RCC 7860 (cell line): Measurements from ENCODE around the gene DNAH10.

Source experiments
- DNase-seq: peaks from one replicate; pipeline ENCODE4 v3.0.0-alpha.2; 2015; ENCODE audit warnings: low spot score
- FAIRE-seq: peaks from 2 replicates; lab custom pipeline; 2012; peaks lifted over from hg19 to GRCh38; lab: Jason Lieb, UNC

DNAH10 gene

DNA sequence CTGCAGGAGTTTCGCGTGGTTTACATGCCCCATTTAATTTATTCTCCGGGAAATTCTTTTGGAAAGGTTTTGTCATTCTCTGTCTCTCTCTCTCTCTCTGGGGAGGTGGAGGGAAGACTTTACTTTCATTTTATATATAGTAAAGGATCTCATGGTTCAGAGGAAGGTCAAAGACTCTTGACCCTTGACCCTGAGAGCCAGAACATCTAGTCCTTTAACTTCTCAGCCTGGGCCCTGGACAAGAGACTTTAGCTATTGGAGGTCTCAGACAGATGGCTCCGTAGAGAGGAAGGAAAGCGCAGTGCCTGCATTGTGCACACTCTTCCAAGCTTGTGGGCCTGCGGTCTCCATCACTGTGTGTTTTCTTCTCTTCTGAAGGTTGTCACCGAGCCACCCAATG, 166.8 kb downstream of the DNAH10 start:
- no peak for DNase-seq
- no peak for FAIRE-seq

GRCh38 chr12:123929946-123930583, 168.0 kb downstream of the DNAH10 start:
- DNase-seq, result no peak

GRCh38 chr12:123931686-123932321, 169.7 kb downstream of the DNAH10 start:
- FAIRE-seq, result no peak
- DNase-seq, result no peak

More at GRCh38 chr12:123929946-123930583, 168.0 kb downstream of the DNAH10 start:
- FAIRE-seq, result no peak

DNA sequence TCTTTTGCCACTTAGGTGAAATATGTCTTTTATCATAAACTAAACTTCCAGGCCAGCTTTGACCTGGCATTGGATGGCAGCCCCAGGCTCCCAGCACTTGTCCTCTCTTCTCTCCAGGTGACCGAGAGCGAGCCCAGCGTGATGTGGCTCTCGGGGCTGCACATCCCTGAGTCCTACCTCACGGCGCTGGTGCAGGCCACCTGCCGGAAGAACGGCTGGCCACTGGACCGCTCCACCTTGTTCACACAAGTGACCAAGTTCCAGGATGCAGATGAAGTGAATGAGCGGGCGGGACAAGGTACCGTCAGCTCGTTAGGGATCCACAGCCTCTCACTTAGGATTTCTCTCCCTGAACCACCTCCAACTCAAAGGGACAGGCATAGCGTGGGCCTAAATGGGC, 171.1 kb downstream of the DNAH10 start:
- DNase-seq (no peak), FAIRE-seq (no peak)

GRCh38 chr12:123934016-123934620, 172.0 kb downstream of the DNAH10 start:
- no peak for FAIRE-seq
- no peak for DNase-seq

DNA sequence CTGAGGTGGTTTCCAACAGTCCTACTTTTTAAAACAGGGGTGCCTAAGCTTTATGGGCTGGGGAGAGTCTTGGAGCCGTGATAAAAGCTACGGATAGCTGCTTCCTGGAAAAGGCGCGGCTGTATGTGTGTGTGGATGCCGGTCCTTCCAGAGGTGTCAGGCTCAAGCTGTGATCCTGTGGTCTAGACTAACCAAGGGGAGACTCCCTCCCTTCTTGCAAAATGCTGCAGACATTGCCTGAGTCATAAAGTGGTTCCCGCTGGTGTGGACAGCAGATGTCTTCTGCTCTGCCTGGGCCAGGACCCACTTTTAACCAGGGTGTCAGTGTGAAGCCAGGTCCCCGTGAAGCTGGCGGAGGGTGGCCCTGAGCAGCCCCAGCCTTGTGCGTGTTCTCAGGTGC, 172.7 kb downstream of the DNAH10 start:
- no peak for DNase-seq
- FAIRE-seq, result no peak

DNA sequence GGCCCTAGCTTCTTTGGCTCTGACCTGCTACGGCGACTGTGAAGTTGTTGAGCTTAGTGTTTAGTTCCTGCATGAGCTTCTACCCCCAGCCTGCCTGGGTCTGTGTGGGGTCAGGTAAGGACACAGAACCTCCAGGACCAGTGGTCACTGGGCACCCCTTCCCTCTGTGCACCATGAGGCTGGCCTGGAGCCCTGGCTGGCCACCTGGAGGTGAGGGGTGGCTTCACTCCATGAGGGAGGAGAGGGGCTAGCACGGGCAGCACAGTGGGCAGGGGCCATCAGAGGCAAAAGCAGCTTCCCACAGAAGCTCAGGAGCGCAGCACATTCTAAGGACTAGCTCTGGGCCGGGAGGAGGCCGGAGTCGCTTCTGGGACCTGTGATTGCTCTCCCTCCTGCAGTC, 173.9 kb downstream of the DNAH10 start:
- FAIRE-seq, result no peak
- no peak for DNase-seq

GRCh38 chr12:123936471-123936870, 174.4 kb downstream of the DNAH10 start:
- no peak for DNase-seq
- FAIRE-seq, result no peak

GRCh38 chr12:123936956-123937706, 175.0 kb downstream of the DNAH10 start:
- FAIRE-seq, result no peak

DNA sequence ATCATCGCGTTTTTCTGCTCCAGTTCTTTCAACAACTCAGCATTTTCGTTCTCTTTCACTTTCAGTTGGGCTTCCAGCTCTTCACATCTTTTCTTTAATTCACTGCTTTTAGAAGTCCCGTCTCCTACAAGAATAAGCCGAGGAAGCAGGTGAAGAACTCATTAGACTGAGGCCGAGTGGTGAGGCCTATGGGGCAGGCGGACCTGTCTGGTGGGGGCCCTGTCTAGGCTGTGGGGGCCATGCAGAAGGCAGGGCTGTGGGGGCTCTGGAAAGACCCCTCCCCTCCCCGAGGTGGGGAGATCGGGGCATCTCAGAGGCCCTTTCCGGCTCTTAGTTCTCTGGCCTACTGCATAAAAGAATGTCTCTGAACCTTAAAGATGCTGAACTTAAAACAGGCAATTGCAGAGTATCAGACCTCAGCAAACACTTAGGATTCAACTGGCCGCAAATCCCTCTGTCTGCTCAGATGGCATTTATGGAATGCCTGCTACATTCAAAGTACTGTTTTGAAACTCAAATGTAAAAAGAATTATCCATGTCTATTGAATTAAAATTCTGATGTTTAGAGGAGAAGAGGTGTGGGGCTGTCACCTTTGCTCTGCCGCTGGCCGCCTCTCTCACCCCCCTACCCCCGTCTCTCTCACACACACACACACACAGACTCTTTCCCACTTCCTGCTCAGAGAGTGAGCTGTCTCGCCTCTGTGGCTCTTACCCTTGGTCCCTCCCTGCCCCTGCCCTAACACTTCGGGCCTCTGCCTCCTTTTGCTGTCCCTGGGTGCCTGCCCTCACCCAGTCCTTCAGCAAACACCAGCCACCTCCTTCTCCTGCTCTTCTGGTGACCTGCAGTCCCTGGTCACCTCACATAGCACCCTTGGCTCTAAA, 175.8 kb downstream of the DNAH10 start:
- no peak for FAIRE-seq
- no peak for DNase-seq

More at GRCh38 chr12:123936956-123937706, 175.0 kb downstream of the DNAH10 start:
- no peak for DNase-seq

DNA sequence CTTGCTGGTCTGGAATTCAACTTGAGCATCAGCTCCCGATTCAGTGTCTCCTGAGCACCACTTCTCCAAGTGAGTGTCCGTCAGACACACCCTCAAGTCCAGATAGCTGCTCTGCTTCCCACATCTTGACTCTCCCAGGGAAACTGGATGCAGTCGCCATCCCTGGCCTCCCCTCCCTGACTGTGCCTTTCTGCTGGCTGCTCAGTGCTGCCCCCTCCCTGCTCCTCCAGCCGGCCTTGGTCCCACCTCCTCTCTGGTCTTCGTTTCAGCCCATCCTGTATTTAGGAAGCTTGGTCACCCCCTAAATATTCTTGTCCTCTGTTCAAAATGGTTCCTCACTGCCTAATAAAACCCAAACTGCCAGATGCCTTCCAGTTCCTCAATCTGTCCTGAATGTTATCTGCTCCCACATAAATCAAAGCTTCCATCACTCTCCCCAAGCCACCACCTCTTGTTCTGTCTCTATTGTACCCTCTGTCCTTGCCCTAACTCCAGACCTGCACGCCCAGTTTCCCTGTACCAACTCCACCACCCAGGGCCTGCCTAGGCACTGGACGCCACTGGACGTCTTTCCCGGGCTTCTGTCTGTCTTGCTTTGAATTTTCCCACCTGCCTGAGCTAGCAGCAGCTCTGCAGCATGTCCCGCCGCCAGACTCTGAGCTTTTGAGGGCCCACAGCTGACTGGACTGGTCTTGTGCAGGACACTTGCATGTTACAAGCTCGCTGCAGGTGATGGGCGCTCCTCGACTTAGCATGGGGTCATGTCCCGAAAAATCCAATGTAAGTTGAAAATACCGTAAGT, 176.8 kb downstream of the DNAH10 start:
- DNase-seq (no peak), FAIRE-seq (no peak)

DNA sequence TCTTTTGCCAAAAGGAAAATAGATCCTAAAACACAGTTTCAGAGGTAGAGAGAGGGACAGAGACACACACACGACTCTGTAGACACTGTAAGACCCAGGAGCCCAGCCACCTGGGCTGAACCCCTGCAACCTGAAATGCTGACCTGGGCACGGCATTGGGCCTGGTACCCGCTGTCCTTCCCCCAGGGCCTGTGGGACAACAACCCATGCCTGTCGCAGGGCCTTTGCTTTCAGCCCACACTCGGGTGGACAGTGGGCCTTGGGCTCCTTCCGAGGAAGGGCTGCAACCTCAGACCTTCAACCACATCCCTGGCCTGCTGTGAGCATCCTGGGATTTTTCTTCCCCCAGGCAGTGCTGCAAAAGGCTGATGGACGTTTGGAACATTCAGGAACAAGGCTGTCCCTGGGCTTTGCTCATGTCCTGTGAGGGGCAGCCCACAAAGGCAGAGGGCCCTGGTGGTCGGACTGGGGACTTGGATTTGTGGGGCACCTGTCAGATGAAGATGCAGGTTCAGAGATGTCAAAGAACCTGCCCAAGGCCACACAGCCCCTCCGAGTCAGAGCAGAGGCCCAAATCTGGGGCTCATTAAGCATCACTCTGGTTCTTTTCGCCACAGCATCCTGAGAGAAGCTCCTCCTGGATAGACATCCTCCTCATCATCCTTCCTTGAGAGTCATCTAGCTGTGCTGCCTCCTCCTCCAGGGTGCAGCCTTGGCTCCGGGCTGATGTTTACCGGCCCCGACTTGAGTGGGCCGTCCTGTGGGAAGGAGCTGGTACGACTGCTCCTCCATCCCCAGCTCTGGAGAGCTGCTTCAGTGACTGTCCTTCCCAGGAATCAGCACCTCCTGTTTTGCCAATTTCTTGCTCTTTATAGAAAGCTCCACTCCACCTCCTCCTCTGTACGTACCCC, 177.9 kb downstream of the DNAH10 start:
- no peak for FAIRE-seq
- DNase-seq, result no peak

DNA sequence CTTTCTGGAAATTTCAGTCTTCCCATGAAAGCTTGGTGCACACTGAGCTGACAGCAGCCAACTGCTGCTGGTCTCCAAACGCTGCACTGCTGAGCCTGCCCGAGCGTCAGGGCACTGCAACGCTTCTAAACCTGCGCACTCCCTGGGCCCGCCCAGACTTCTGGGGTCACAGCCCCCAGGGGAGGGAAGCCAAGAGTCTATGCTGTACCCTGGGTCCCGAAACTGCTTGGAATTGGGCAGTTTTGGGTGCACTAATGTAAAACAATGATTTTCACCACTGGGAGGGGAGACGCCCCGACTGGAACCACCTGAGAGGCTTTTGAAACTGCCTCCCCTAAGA, 178.5 kb downstream of the DNAH10 start:
- no peak for DNase-seq
- FAIRE-seq, result no peak

DNA sequence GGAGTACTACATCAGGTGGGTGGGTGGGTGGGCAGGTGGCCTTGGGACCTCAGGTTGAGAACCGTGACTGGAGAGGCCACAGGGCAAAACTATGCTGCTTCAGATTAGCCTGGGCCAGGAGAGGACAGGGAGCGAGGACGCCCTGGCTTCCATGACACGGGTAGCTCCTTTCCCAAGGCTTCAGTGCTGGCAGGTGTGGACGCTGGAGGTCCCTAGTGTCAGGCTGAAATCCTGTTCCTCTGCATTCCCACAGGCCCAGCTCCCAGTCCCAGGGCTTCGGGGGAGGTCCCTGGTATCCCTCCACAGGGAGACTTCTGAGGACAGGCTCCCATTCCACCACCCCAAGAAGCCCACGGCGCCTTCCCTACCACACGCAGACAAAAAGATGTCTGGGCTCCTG, 178.9 kb downstream of the DNAH10 start:
- no peak for FAIRE-seq

GRCh38 chr12:123941624-123942237, 179.6 kb downstream of the DNAH10 start:
- FAIRE-seq (no peak), DNase-seq (no peak)

More for the DNA sequence above, 178.9 kb downstream of the DNAH10 start:
- no peak for DNase-seq

DNA sequence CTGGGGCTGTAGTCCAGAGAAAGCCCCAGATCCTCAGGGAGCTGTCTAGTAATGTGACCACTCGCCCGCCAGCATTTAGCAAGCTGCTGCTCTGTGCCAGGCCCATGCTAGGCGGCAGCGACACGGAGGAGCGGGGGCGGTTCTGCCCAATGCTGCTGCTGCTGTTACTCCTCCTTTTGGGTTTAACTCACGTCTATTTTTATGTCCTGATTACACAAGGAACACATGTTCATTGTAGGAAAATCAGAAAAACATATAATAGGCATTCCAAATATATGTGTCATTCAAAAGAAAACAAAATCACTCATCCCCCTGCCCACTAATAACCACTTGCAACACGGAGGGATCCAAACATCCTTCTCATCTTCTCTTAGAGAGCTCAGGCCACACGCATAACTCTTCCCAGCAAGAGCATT, 180.1 kb downstream of the DNAH10 start:
- DNase-seq (no peak), FAIRE-seq (no peak)

- DNase-seq, result no peak
- no peak for FAIRE-seq
These were observed 181.0 kb downstream of the DNAH10 start for GRCh38 chr12:123942911-123943648.

DNA sequence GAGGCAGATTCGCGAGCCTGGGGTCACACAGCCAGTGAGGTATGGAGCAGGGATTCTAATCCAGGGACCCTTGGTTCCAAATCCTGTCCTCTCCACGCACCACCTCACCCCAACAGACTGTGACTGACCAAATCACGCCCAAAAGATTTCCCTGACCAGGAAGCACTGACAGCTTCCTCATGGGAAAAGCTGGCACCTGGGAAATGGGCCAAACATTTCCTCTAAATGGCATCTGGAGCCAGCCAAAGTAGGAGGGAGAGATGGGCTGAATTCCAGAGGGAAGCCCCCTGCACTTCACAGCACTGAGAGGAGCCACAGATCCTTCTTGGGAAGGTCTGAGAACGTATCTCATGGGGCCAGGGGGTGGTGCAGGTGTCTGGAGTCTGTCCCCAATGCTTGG, 181.7 kb downstream of the DNAH10 start:
- DNase-seq, result no peak
- FAIRE-seq, result no peak
